RPMI7951 (cell line): Measurements from ENCODE around the gene NHLH2. TPM values are rescaled to one million over a fixed set of nuclear protein-coding genes. Genes with fewer than 3 reads are reported as not detected.
A peak's percentile ranks its signal among the peaks of the same experiment; 100 is the strongest.

Source experiments
- DNase-seq: peaks from one replicate; pipeline ENCODE4 v3.0.0-alpha.2; 2012; ENCODE audit warnings: low read depth
- total RNA-seq: library from RNA; depleted of rRNA; stranded (reverse); fragments of >200 nt; shearing (Covaris generic); gene quantifications from 2 replicates; pipeline ENCODE4 v1.2.3, GENCODE V29; 2014

Gene NHLH2
- total RNA-seq, 1 experiment from 2014 or later: not detected

- no peak for DNase-seq
Observed at GRCh38 chr1:115838431-115839028, 2.4 kb downstream of the NHLH2 start.

- DNase-seq: no peak
Observed at GRCh38 chr1:115837740-115838421, 3.0 kb downstream of the NHLH2 start.

GRCh38 chr1:115837341-115837739 is 3.6 kb downstream of the NHLH2 start:
- no peak for DNase-seq

DNA sequence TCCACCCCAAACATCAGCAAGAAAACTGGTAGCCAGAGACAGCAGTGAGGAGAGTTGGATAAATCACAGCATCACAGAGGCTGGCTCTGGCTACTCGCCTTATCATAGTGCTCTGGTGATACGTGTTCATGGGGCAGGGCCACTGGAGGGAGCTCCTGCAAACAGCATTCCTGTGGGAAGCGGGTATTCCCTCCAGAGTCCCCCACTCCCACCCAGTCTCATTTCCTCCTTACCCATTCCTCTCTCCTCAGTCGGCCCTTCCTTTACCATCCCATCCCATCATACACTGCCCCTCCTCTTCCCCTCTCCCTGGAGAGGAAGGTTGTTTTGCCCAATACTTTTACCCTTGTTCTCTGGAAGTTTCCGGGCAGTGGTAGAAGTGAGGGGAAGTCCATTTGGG is 7.1 kb downstream of the NHLH2 start:
- DNase-seq: no peak

DNA sequence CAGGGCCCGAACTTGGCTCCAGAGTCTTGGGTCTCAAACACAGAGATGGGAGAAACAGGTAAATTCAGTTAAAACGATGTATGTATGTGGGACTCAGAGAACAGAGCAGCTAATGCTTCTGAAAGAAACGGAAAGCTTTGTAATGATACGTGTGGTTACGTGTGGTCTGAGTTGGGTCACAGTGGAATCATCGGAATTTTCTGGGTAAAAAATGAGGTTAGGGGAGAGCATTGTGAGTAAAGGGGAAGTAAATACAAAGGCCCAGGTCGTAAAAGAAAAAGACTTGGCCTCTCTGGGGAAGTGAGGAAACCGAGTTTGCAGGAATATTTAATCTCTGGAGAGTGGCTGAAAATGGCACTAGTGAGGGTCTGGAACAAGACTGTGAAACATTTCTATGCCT is 8.3 kb downstream of the NHLH2 start:
- DNase-seq: peak; percentile 21

DNA sequence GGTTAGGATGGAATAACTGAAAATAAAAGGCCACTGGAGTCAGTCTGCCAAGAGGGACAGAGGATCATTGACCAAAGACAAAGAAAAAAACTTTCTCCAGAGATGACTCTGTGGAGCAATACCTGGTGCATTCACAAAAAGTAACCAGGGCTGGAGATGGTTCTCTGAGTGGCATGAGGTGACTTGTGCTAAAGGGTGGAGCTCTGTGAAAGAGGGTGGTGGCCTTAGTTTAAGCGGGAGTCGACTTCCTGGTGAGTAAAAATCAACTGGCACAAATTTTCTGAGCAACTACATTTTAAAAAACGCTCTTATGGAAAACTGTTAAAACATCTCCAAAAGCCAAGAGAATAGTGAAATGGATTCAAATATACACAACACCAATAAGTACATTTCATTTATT is 10.0 kb downstream of the NHLH2 start:
- DNase-seq: no peak

DNA sequence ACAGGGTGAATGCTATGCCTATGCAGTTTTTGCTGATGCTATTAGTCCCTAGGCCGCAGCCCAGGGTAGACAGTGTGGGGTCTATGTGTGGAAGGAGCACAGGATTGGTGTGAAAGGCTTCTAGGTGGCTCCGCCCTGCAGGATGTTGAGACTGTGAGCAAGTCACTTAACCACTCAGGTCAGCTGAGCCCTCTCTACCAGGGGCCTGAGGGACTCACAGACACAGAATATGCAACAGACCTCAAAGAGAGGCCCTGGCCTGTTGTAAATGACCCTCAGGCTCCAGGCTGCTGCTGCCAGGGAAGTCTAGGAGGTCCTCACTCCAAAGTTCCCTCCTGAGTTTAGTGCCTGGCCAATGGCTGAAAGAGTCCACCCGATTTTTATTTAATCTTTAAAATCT is 11.0 kb downstream of the NHLH2 start:
- no peak for DNase-seq

DNA sequence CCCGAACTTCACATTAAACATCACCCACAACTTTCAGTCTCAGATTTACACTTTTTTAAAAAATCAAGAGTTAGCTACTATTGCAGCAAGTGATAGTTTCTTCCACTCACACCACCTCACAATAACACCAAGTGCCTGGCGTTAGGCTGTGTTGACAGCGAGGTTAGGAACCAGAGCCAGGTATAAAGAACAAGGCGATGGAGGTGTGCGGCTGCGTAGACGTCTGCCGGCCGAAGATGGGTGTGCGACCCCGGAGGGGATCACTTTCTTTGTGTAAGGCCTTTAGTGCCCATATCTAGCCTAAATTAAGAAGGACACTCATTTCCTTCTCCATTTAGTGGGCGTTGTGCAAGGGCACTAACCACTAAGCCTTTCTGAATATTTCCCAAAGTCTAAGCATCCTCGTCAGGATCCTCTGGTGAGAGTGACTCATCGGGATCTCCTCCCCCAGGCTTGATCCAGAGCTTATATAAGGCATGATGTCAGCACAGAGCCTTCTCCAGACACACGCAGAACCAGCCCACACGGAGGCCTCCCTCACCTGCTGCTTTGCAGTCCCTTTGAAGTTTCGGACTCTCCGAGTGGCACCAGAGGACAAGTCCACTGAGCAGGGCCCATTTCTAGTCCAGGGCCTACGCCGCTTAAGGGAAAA is 11.8 kb downstream of the NHLH2 start:
- DNase-seq: peak; percentile 83

DNA sequence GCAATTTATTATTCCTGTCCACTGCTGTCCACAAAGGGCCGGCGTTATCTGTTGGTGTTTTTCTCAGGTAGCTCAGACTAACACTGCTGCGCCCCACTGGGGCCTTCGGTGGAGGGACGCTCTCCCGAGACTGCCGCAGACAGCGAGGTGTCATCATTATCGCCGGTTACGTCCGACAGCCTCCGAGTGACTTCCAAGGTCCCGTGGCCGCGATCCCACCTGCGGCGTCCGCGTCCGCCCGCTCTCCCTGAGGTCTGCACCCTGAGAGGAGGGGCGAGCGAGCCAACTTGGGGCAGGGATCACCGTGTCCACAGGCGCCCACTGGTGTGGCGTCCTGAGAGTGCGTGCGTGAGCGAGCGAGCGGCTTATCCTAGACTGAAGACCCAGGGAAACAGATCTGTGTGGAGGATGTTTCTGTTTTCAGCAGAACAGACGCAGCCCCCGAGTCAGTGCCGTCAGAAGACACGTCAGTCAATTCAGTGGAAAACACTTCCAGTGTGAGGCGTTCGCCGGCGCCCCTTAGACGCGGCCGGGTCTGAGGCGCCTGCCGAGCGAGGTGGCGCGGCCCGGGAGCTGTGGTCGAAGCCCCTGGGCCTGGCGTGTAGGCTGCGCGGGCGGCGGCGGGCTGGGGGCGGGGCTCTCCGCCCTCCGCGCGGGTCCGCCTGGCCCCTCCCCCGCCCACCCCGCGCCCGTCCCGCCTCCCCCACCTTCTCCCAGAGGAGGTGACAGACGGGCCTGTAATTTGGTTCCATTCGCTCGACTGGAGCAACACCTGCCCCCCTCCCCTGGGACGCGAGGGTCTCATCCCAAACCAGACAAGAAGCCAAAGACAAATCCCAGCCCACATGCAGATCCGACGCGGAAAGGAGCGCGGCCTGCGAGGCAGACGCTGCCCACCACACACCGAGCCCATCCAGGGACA is 12.6 kb downstream of the NHLH2 start:
- DNase-seq: peak; percentile 7

- DNase-seq: no peak
Observed at GRCh38 chr1:115827452-115828044, 13.4 kb downstream of the NHLH2 start.

DNA sequence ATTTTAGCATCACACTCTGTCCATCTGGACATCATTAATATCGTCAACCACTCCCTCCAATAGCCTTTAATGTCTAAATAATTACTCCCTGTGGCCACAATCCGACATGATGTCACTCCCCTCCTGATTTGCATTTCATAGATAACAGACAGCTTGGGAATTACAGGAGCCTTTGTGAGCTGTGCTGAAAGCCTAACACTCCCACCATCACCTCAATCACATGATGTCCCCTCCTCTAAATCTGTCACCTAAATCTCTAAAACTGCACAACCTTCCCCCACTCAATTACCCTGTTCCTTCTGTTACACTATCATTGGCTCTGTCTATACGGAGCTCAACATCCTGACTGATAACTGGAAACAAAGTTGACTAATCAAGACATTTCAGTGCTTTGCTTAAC is 14.3 kb downstream of the NHLH2 start:
- DNase-seq: no peak

DNA sequence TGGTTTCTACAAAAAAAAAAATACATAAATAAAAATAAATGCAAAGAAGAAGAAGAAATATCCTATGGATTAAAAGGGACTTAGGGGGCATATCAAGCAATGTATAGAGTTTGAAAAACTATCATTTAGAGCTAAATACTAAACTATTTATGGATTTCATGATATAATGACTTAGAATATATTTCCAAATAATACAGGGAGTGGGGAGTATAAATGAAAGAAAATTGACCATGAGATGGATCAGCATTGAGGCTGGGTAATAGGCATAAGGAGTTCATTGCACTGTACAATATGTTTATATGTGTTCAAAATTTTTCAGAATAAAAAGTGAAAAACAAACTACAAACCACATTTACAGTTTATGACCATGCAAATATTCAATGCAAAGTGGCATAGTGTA is 18.8 kb downstream of the NHLH2 start:
- DNase-seq: no peak

- DNase-seq: no peak
Observed at GRCh38 chr1:115815694-115816093, 25.2 kb downstream of the NHLH2 start.

GRCh38 chr1:115814685-115815398 is 26.1 kb downstream of the NHLH2 start:
- DNase-seq: no peak

DNA sequence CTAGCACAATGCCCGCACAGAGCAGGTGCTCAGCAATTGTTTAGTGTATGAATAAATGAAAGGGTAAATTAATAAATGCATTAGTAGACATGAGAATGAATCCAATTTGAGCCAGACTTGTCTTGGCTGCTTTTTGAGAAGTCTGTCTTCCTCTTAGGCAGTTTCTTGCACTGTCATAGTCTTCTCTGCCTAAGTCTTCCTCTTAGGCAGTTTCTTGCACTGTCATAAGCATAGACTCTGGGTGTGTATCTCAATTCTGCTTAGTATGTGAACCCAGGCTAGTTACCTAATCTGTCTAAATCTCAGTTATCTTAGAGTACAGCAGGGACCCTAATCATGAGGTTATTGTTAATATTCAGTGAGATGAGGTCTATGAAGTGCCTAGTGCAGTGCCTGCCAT is 27.2 kb downstream of the NHLH2 start:
- no peak for DNase-seq

DNA sequence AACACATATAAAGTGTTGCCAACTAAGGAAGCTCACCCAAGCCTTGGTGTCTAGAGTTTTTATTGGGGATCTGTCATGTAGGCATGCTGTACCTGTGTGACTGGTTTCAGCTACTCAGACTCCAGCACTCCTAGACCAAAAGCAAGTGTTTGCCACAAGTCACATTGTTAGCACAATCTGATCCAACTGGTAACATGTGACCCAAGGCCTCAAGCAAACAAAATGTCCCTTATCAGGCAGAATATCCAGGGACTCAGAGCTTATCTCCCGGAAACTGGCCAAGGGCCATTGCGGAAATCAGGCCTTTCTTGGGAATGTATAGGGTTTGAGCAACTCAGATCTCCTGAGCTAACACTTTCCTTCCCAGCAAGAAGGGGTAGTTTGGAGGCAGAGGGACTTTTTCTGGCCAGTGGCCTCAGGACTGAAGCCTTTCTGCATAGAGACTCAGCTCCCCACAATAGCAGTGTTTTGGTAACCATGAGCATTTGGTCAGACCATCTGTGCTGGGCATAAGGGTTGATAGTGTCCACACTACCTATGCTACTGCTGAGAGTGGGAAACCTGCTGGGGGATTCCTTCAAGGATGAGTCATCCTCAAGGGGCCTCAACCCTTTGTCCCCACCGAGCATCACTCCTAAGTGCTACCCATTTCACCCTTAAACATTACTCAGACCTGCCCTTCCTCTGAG is 29.6 kb downstream of the NHLH2 start:
- no peak for DNase-seq

- no peak for DNase-seq
Observed at GRCh38 chr1:115810609-115811008, 30.3 kb downstream of the NHLH2 start.

- no peak for DNase-seq
Observed at GRCh38 chr1:115809847-115810246, 31.1 kb downstream of the NHLH2 start.

DNA sequence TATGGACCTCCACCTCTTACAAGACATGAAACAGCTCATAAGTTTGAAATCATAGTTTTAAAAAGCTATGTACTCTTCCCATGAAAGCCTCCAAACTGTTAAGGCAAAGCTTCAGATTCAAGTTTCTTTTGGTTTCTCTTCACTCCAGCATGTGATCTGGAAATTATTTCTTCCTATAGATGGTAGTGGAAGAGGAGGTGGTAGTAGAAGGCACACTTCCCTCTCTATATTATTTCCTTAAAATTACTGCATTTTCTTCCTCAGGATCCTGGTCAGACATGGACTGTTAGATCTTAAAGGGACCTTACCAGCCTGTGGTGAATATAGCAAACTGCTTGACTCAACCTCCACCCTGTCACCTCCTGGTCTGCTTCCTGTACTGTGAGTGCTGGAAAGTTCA is 31.9 kb downstream of the NHLH2 start:
- DNase-seq: no peak

- peak; percentile 66 for DNase-seq
Observed at GRCh38 chr1:115807723-115808122, 33.2 kb downstream of the NHLH2 start.

- DNase-seq: no peak
Observed at GRCh38 chr1:115805597-115805996, 35.3 kb downstream of the NHLH2 start.
